GM18505 (cell line): ENCODE data around the gene ZNF274.

ENCODE experiments used
- ATAC-seq: cut with Tn5 transposase; IDR thresholded peaks from one replicate; pipeline ENCODE4 v1.9.1; 2021; ENCODE audit not compliant: unreplicated experiment
- POLR2A ChIP-seq: IDR thresholded peaks from 4 replicates; pipeline ENCODE4 v1.6.1; 2011; ENCODE audit warnings: borderline replicate concordance; ENCODE audit not compliant: insufficient read depth, insufficient read length; ENCODE audit errors: extremely low read depth

ZNF274 gene

DNA sequence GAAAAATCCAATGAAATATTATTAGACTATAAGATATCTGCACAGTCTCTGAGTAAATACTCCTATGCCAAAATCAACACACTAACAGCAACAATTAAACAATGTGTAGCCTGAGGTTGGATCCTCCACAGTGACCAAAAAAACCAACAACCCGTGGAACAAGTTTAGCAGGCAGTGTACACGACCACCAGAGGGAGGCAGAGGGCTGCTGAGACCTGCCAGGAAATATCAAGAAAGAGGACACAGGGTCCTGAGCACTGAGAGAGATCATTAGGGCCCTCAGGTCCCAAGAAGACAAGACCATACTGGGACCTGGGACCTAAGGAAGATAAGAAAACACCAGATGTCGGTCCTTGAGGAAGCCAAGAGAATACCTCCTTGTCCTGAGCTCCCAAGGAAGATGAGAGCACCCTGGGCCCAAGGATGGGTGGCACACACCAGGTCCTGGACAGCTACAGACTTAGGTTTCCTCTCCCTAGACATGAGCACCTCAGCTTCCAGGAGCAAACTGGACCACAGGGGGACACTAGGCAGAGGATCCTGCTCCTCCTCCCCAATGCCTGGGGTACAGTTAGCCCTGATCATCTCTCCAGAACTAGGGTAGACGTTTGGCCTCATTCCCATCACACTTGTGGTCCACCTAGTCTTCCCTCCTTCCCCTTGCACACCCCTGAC lies 822 bp upstream of the ZNF274 start:
- ATAC-seq, result no peak
- no peak for TF ChIP-seq POLR2A

DNA sequence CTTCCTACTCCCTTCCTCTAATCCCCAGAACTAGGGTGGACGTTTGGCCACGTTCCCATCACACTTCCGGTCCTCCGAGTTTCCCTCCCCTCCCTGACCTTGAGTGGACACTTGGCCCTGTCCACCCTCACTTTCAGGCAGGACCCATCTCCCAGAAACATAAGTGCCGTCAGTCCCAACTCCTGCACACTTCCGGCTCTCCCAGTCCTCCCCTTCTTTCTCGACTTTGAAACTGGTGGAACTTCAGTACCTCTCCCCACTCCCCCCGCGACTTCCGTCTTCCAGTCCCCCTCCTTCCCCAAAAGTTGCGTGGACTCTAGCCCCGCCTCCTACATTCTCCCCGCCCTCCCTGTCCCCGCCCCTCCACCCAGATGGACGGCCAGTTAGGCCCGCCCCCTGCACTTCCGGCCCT lies 278 bp upstream of the ZNF274 start:
- ATAC-seq, result no peak
- TF ChIP-seq POLR2A, result no peak

- no peak for TF ChIP-seq POLR2A
- ATAC-seq, result peak; percentile 12
These were observed 955 bp downstream of the ZNF274 start for GRCh38 chr19:58183817-58184215.

DNA sequence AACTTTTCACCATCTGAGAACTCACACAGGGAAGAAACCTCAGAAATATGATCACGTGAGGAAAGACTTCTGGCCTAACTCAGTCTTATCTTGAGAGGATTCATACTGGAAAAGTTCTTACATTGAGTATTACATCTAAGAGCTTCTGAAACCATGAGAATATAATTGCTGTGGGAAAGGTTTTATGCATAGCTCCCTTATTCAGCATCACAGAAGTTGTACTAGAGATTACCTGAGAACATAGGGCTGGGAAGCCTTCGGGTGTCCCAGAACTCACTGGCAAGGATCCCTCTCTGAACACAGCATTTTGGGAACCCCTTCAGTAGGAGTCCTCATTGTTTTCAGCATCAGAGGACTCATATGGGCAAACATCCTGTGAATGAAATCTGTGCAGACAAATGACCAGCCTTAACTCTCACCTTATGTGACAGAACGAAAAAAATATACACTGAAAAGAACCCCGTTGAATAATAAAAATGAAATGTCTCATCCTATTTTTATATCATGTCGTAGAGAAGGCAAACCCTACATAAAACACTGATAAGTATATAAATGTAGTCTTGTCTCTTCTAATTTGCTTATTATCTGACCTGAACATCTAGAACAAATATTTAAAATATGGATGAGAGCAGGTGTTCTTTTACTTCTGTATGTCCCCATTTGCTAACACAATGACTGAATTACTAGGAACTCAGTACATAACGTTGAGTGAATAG lies 14.2 kb downstream of the ZNF274 start:
- TF ChIP-seq POLR2A, result no peak
- no peak for ATAC-seq

DNA sequence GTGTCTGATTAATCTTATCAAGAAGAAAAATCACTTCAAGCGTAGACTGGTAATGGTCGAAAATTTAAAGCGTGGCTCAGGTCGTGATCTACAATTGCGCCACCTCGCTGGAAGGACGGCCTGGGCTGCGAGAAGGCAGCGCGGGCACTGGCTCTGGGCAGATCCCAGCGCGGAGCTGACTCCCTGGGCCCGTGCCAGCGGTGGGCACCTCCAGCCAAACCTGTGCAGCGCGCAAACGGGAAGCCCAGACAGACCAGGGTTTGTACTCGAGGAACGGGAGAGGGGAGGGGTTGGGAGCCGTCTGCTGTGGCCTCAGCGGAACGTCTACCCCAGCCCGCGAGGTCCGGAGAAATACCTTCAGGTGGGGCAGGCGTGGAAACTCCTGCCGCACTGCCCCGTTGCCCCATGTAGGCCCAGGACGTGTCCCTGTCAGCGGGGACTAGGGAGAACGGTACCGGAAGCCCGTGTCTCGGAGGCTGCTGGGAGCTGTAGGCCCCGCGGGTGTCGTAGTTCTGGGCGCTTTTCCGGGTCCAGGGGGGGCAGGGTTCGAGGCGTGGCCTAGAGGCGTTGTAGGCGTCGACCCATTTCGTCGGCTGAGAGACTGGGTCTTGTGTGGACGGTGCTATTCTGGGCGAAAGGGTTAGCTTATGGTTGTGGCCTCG lies 21.1 kb downstream of the ZNF274 start:
- no peak for TF ChIP-seq POLR2A
- no peak for ATAC-seq

DNA sequence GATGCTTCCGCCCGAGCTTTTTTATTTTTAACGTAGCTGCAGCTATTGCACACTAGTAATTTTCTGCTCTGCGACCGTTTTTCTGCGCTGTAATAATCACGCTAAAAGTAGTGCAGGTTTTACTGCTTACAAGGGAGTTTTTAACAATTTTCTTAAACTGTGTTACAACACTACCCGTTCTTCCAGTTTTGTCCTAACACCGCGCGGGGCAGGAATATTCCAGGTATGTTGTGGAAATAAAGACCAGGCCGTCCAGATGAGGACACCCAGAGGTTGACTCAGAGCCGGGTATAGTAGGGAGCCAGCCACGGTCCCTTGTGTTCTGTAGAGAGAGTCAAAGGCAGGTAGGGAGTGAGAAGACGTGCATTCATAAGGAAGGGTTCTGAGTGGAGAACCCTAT lies 21.7 kb downstream of the ZNF274 start:
- no peak for TF ChIP-seq POLR2A

GRCh38 chr19:58209577-58209976 lies 26.7 kb downstream of the ZNF274 start:
- no peak for ATAC-seq
- no peak for TF ChIP-seq POLR2A

More for the DNA sequence above, 21.7 kb downstream of the ZNF274 start:
- ATAC-seq, result no peak

DNA sequence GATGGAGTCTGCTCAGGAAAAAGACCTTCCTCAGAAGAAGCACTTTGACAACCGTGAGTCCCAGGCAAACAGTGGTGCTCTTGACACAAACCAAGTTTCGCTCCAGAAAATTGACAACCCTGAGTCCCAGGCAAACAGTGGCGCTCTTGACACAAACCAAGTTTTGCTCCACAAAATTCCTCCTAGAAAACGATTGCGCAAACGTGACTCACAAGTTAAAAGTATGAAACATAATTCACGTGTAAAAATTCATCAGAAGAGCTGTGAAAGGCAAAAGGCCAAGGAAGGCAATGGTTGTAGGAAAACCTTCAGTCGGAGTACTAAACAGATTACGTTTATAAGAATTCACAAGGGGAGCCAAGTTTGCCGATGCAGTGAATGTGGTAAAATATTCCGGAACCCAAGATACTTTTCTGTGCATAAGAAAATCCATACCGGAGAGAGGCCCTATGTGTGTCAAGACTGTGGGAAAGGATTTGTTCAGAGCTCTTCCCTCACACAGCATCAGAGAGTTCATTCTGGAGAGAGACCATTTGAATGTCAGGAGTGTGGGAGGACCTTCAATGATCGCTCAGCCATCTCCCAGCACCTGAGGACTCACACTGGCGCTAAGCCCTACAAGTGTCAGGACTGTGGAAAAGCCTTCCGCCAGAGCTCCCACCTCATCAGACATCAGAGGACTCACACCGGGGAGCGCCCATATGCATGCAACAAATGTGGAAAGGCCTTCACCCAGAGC lies 29.6 kb downstream of the ZNF274 start:
- no peak for ATAC-seq
- no peak for TF ChIP-seq POLR2A

- no peak for ATAC-seq
- TF ChIP-seq POLR2A, result no peak
These were observed 30.2 kb downstream of the ZNF274 start for GRCh38 chr19:58213075-58213369.

DNA sequence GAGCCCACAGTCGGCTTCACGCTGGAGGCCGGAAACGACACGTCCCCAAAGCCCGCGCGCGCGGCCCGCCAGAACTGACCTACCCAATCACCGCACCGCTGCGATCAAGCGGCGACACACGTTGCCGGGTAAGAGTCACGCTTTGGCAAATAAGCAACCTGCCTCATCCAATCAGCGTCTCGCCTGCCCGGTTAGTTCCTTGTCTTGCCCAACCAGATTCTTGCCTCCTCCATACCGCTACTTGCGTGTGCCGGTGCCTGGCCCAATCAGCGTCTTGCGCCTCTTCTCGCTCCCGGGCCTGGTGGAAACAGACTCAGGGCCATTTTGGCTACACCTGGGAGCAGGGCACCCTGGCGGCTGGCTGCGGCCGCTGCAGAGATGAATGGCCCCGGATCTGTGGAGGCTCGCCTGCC lies 34.2 kb downstream of the ZNF274 start:
- no peak for TF ChIP-seq POLR2A

DNA sequence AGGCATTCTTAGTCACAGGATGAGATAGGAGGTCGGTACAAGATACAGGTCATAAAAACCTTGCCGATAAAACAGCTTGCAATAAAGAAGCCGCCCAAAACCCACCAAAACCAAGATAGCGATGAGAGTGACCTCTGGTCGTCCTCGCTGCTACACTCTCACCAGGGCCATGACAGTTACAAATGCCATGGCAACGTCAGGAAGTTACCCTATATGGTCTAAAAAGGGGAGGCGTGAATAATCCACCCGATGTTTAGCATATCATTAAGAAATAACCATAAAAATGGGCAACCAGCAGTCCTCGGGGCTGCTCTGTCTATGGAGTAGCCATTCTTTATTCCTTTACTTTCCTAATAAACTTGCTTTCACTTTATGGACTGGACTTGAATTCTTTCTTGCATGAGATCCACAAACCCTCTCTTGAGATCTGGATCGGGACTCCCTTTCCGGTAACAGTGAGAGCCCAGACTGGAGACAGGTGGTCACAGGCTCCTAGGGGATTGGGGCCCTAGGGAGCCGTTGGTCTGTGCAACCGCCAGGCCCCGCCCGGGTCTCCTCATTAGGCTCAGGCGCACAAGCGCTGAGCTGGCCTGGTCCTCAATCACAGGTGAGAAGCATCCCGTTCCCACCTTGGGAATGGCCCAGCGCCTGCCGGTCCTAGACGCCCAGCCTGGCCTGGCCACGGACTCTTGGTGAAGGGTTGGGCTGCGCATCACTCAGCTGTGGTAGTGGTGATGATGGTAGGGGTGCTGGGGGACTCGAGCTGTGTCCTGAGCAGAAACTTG lies 34.9 kb downstream of the ZNF274 start:
- ATAC-seq, result no peak

More for the DNA sequence above, 34.2 kb downstream of the ZNF274 start:
- ATAC-seq, result no peak

DNA sequence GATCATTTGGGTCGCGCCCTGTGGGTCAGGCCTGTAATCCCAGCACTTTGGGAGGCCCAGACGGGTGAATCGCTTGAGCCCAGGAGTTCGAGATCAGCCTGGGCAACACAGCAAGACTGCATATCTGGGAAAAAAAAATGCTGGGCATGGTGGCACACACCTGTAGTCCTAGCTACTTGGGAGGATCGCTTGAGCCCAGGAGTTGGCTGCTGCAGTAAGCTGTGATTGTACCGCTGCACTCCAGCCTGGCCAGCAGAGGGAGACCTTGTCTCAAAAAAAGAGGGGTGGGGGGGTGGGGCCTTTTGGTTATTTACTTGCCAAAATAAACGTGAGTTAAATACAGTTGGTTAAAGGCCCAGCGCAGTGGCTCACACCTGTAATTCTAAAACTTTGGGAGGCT lies 36.0 kb downstream of the ZNF274 start:
- TF ChIP-seq POLR2A, result no peak

More for the DNA sequence above, 34.9 kb downstream of the ZNF274 start:
- TF ChIP-seq POLR2A, result no peak

DNA sequence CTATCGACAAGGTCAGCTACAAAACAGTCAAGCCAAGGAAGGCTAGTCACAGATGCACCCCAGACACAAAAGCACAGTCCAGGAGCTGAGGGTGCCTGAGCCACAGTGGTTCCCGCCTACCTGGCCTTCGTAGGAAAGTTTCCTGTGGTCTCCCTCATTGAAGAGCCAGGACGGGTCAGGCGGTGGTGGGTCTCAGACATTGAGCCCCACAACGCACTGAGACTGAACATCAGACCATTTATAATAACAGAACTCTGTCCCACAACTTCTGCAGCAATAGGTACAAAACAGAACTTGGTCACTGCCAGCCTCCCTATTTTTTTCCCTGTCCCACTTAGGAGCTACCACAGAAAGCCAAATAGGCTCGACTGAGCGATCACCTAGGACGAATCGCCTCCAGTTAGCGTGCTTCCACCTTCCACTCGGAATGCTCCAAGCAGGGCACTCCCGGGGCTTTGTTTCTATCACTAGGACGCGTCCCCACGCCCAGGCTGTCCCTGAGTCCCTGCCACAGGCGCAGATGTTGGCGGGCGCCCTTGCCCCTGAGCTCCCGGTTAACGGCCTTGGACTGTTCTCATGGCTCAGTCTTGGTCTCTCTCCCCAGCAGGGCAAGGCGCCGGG lies 45.2 kb downstream of the ZNF274 start:
- no peak for TF ChIP-seq POLR2A
- no peak for ATAC-seq

More for the DNA sequence above, 36.0 kb downstream of the ZNF274 start:
- ATAC-seq, result no peak

- TF ChIP-seq POLR2A, result peak; percentile 94
- peak; percentile 82 for ATAC-seq
These were observed 45.9 kb downstream of the ZNF274 start, which contains the start of gene ZNF544 for GRCh38 chr19:58228585-58229254. ZNF544 (plus strand) TSS chr19:58228914; CDS start chr19:58244024, 15,110 bp downstream.
